Measurements from ENCODE around the gene ARVCF.

GRCh38 chr22:20056161-20056560, 39.5 kb upstream of the ARVCF start:
- TF ChIP-seq TAF1 (IDR thresholded peaks at IDR 0.05; ENCODE audit: borderline replicate concordance, insufficient read depth, low read length) (no peak), POLR2AphosphoS5 (IDR thresholded peaks at IDR 0.05; ENCODE audit: low read depth, low read length) (no peak), REST (IDR thresholded peaks at IDR 0.05; ENCODE audit: insufficient read depth in 1 of 2, low read depth in 2 of 2, low read length in 2 of 2) (no peak), SIN3A (IDR thresholded peaks at IDR 0.05; ENCODE audit: borderline replicate concordance, insufficient read depth, low read length) (no peak)

All from PFSK-1 (cell line).